ENCODE measurements around the gene SPATA21.

Gene SPATA21

GRCh38 chr1:16369821-16370220 is 67.4 kb downstream of the SPATA21 start:
- no CpG with 5 or more reads among the region's 4 CpGs for WGBS, 2 donors (ENCODE audit: extremely low coverage in 2 of 2, insufficient read length in 2 of 2, insufficient replicate concordance in 1 of 2)
- H3K14ac ChIP-seq (ENCODE audit: low read length): no peak overlapping the region
- peaks cover 0 to 22% of the 10 kb centered on the region in 2 donors for H3K36me3 ChIP-seq (replicated peaks in 1 of 2; ENCODE audit: control insufficient read depth in 2 of 2, insufficient read depth in 2 of 2, low read length in 2 of 2)
- no peak overlapping the region for H3K9ac ChIP-seq (ENCODE audit: low read depth, low read length, poor library complexity)
- H3K4me1 ChIP-seq (ENCODE audit: control insufficient read depth in 2 of 2, insufficient read depth in 1 of 2, low read depth in 1 of 2, low read length in 2 of 2): peaks cover 10% of the 10 kb centered on the region in 2 donors
- H3K4me3 ChIP-seq (ENCODE audit: low read length in 2 of 2): no peak overlapping the region
- no peaks in the 10 kb centered on the region for H3K9me3 ChIP-seq (replicated peaks in 1 of 2; ENCODE audit: control insufficient read depth in 2 of 2, insufficient read depth in 1 of 2, low read depth in 1 of 2, low read length in 2 of 2)
- no peak for DNase-seq (ENCODE audit: low spot score)
- H2BK120ac ChIP-seq (ENCODE audit: low read depth, low read length): no peak overlapping the region
- no peaks in the 10 kb centered on the region for H3K27me3 ChIP-seq (ENCODE audit: control insufficient read depth in 3 of 3, insufficient read depth in 3 of 3, low read depth in 1 of 3, low read length in 3 of 3)
- H3K4ac ChIP-seq (ENCODE audit: low read length): no peak overlapping the region
- H2AK5ac ChIP-seq (ENCODE audit: low read depth, low read length): no peak overlapping the region
- no peak overlapping the region for H4K8ac ChIP-seq (ENCODE audit: low read depth, low read length)
- H2AFZ ChIP-seq (ENCODE audit: low read length): no peak overlapping the region
- H2BK12ac ChIP-seq (ENCODE audit: low read length): no peak overlapping the region
- H4K91ac ChIP-seq (ENCODE audit: low read depth, low read length, poor library complexity): no peak overlapping the region
- peaks cover 3% of the 10 kb centered on the region for H3K79me1 ChIP-seq (ENCODE audit: low read depth, low read length)
- no peak overlapping the region for H2BK5ac ChIP-seq (ENCODE audit: low read length)
- no peak overlapping the region for H3K27ac ChIP-seq (replicated peaks; ENCODE audit: low read length)
- H3K23ac ChIP-seq (ENCODE audit: low read depth, low read length, poor library complexity): no peak overlapping the region
- no peak overlapping the region for H3K18ac ChIP-seq (ENCODE audit: low read length)
- no peak overlapping the region for H2BK15ac ChIP-seq (ENCODE audit: low read length)
- H3K4me2 ChIP-seq (ENCODE audit: insufficient read depth, low read length, poor library complexity, severe bottlenecking): no peak overlapping the region

- Histone ChIP-seq H2BK120ac (ENCODE audit: low read depth, low read length) (no peak overlapping the region), H3K79me1 (ENCODE audit: low read depth, low read length) (peaks cover 3% of the 10 kb centered on the region), H3K27me3 (ENCODE audit: control insufficient read depth in 3 of 3, insufficient read depth in 3 of 3, low read depth in 1 of 3, low read length in 3 of 3) (no peaks in the 10 kb centered on the region), H3K4ac (ENCODE audit: low read length) (no peak overlapping the region), H3K14ac (ENCODE audit: low read length) (no peak overlapping the region), H3K4me3 (ENCODE audit: low read length in 2 of 2) (peak overlapping the region; percentile 80 to 98), H3K9ac (ENCODE audit: low read depth, low read length, poor library complexity) (peak overlapping the region; percentile 92), H3K23ac (ENCODE audit: low read depth, low read length, poor library complexity) (peak overlapping the region; percentile 89), H2BK5ac (ENCODE audit: low read length) (peak overlapping the region; percentile 90), H2AFZ (ENCODE audit: low read length) (peak overlapping the region; percentile 90), H3K4me2 (ENCODE audit: insufficient read depth, low read length, poor library complexity, severe bottlenecking) (peak overlapping the region; percentile 51), H3K36me3 (replicated peaks in 1 of 2; ENCODE audit: control insufficient read depth in 2 of 2, insufficient read depth in 2 of 2, low read length in 2 of 2) (peaks cover 0 to 20% of the 10 kb centered on the region in 2 donors), H3K4me1 (ENCODE audit: control insufficient read depth in 2 of 2, insufficient read depth in 1 of 2, low read depth in 1 of 2, low read length in 2 of 2) (peaks cover 2 to 7% of the 10 kb centered on the region in 2 donors), H4K91ac (ENCODE audit: low read depth, low read length, poor library complexity) (no peak overlapping the region), H2AK5ac (ENCODE audit: low read depth, low read length) (peak overlapping the region; percentile 47), H2BK12ac (ENCODE audit: low read length) (no peak overlapping the region), H3K18ac (ENCODE audit: low read length) (peak overlapping the region; percentile 2), H3K9me3 (replicated peaks in 1 of 2; ENCODE audit: control insufficient read depth in 2 of 2, insufficient read depth in 1 of 2, low read depth in 1 of 2, low read length in 2 of 2) (no peaks in the 10 kb centered on the region), H4K8ac (ENCODE audit: low read depth, low read length) (no peak overlapping the region), H3K27ac (replicated peaks; ENCODE audit: low read length) (no peak overlapping the region), H2BK15ac (ENCODE audit: low read length) (no peak overlapping the region)
- WGBS, 2 donors (ENCODE audit: extremely low coverage in 2 of 2, insufficient read length in 2 of 2, insufficient replicate concordance in 1 of 2): no CpG with 5 or more reads among the region's 24 CpGs
- no peak for DNase-seq (ENCODE audit: low spot score)
Observed at GRCh38 chr1:16367968-16368890, 69.0 kb downstream of the SPATA21 start.

GRCh38 chr1:16367258-16367967 is 69.8 kb downstream of the SPATA21 start:
- Histone ChIP-seq H2BK12ac (ENCODE audit: low read length) (no peak overlapping the region), H4K8ac (ENCODE audit: low read depth, low read length) (no peak overlapping the region), H2AK5ac (ENCODE audit: low read depth, low read length) (peak overlapping the region; percentile 47), H3K9ac (ENCODE audit: low read depth, low read length, poor library complexity) (peak overlapping the region; percentile 92), H3K18ac (ENCODE audit: low read length) (peak overlapping the region; percentile 99), H3K9me3 (replicated peaks in 1 of 2; ENCODE audit: control insufficient read depth in 2 of 2, insufficient read depth in 1 of 2, low read depth in 1 of 2, low read length in 2 of 2) (no peaks in the 10 kb centered on the region), H2BK120ac (ENCODE audit: low read depth, low read length) (no peak overlapping the region), H3K4me1 (ENCODE audit: control insufficient read depth in 2 of 2, insufficient read depth in 1 of 2, low read depth in 1 of 2, low read length in 2 of 2) (peaks cover 2 to 7% of the 10 kb centered on the region in 2 donors), H3K79me1 (ENCODE audit: low read depth, low read length) (peaks cover 3% of the 10 kb centered on the region), H2BK5ac (ENCODE audit: low read length) (peak overlapping the region; percentile 90), H3K27me3 (ENCODE audit: control insufficient read depth in 3 of 3, insufficient read depth in 3 of 3, low read depth in 1 of 3, low read length in 3 of 3) (no peaks in the 10 kb centered on the region), H3K14ac (ENCODE audit: low read length) (peak overlapping the region; percentile 56), H2BK15ac (ENCODE audit: low read length) (peak overlapping the region; percentile 75), H3K4me2 (ENCODE audit: insufficient read depth, low read length, poor library complexity, severe bottlenecking) (peak overlapping the region; percentile 51), H3K23ac (ENCODE audit: low read depth, low read length, poor library complexity) (peak overlapping the region; percentile 89), H3K27ac (replicated peaks; ENCODE audit: low read length) (peak overlapping the region; percentile 95), H4K91ac (ENCODE audit: low read depth, low read length, poor library complexity) (no peak overlapping the region), H3K4ac (ENCODE audit: low read length) (peak overlapping the region; percentile 37), H2AFZ (ENCODE audit: low read length) (peak overlapping the region; percentile 90), H3K4me3 (ENCODE audit: low read length in 2 of 2) (peak overlapping the region; percentile 80 to 98), H3K36me3 (replicated peaks in 1 of 2; ENCODE audit: control insufficient read depth in 2 of 2, insufficient read depth in 2 of 2, low read length in 2 of 2) (peaks cover 0 to 13% of the 10 kb centered on the region in 2 donors)
- WGBS, 2 donors (ENCODE audit: extremely low coverage in 2 of 2, insufficient read length in 2 of 2, insufficient replicate concordance in 1 of 2): no CpG with 5 or more reads among the region's 47 CpGs
- DNase-seq (ENCODE audit: low spot score): peak; percentile 71

Data from neuronal stem cell (in vitro differentiated cells).